ENCODE results near the gene RACK1. TPM values are rescaled to one million over a fixed set of nuclear protein-coding genes. Genes with fewer than 3 reads are reported as not detected.

RACK1 gene
- polyA plus RNA-seq, 1 of the 3 experiments (the other 2 are of a cell fraction): 4,715 TPM

DNA sequence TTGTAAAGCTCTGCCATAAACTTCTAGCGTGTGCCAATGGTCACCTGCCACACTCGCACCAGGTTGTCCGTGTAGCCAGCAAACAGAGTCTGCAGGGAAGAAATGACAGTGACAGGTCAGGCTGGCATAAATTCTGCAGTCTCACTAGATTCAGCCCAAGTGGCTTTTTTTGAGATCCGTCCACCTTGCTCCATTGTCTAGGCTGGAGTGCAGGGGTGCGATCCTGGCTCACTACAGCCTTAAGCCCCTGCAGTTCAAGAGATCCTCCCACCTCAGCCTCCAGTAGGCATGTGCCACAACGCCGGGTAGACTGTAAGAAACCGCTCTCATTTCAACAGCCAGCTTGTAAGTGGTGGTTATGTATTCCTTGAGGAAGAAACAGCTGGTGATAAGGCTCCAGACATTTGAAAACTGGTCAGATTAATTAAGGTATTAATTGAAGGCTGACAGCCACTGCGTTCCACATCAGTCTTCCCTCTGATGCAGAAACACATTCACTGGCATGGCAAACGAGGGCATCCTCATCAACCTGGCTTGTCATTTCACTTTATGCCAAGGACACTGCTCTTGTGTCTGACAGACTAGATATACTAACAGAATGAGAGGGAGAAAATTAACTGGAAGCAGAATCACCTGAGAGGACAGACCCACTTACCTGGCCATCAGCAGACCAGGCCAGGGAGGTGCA, 6.6 kb downstream of the RACK1 start:
- Histone ChIP-seq H4K20me1 (ENCODE audit: insufficient read depth) (peaks cover 63% of the 10 kb centered on the region), H3K9me3 (no peaks in the 10 kb centered on the region), H3K27me3 (ENCODE audit: insufficient read depth) (no peaks in the 10 kb centered on the region), H3F3A (replicated peaks; ENCODE audit: insufficient read depth) (peaks cover 80% of the 10 kb centered on the region), H3K79me2 (ENCODE audit: insufficient read depth) (peaks cover 43% of the 10 kb centered on the region), H3K4me1 (ENCODE audit: control insufficient read depth in 1 of 2, insufficient read depth in 2 of 2, low read depth in 1 of 2, low read length in 1 of 2) (peaks cover 9 to 23% of the 10 kb centered on the region in 2 experiments; a peak in 2 of 4 replicates), H3K9ac (no peak overlapping the region), H3K9me2 (no peaks in the 10 kb centered on the region), H3K4me3 (ENCODE audit: low read depth in 2 of 2, low read length in 1 of 2) (no peak overlapping the region), H3K27ac (ENCODE audit: low read depth in 2 of 2, low read length in 1 of 2) (peak overlapping the region in 1 of 2 experiments; percentile 96; a peak in 1 of 4 replicates), H2AFZ (ENCODE audit: low read depth) (no peak overlapping the region), H3K4me2 (no peak overlapping the region), H3K36me3 (replicated peaks in 1 of 2; ENCODE audit: control insufficient read depth in 1 of 2, insufficient read depth in 2 of 2, low read length in 1 of 2) (peaks cover 70 to 79% of the 10 kb centered on the region in 2 experiments)
- TF ChIP-seq JUND (IDR thresholded peaks at IDR 0.05): no peak
- TF ChIP-seq GABPA (IDR thresholded peaks at IDR 0.05; ENCODE audit: low read depth): no peak
- TF ChIP-seq, protein P1, sequence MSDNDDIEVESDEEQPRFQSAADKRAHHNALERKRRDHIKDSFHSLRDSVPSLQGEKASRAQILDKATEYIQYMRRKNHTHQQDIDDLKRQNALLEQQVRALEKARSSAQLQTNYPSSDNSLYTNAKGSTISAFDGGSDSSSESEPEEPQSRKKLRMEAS (IDR thresholded peaks at IDR 0.05; ENCODE audit: low read depth): no peak
- TF ChIP-seq, protein P2, sequence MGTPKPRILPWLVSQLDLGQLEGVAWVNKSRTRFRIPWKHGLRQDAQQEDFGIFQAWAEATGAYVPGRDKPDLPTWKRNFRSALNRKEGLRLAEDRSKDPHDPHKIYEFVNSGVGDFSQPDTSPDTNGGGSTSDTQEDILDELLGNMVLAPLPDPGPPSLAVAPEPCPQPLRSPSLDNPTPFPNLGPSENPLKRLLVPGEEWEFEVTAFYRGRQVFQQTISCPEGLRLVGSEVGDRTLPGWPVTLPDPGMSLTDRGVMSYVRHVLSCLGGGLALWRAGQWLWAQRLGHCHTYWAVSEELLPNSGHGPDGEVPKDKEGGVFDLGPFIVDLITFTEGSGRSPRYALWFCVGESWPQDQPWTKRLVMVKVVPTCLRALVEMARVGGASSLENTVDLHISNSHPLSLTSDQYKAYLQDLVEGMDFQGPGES (IDR thresholded peaks at IDR 0.05; ENCODE audit: low read depth, low read length): no peak
- TF ChIP-seq, protein P3, sequence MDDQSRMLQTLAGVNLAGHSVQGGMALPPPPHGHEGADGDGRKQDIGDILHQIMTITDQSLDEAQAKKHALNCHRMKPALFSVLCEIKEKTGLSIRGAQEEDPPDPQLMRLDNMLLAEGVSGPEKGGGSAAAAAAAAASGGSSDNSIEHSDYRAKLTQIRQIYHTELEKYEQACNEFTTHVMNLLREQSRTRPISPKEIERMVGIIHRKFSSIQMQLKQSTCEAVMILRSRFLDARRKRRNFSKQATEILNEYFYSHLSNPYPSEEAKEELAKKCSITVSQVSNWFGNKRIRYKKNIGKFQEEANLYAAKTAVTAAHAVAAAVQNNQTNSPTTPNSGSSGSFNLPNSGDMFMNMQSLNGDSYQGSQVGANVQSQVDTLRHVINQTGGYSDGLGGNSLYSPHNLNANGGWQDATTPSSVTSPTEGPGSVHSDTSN (IDR thresholded peaks at IDR 0.05): no peak
- no peak for TF ChIP-seq POLR2AphosphoS5 (IDR thresholded peaks at IDR 0.05; ENCODE audit: low read depth, low read length)
- no peak for TF ChIP-seq CHD2 (IDR thresholded peaks at IDR 0.05; ENCODE audit: low read length, partially characterized antibody)
- no peak for TF ChIP-seq RCOR1 (IDR thresholded peaks at IDR 0.05; ENCODE audit: low read length)
- TF ChIP-seq MXI1 (IDR thresholded peaks at IDR 0.05; ENCODE audit: low read depth, low read length): no peak
- no peak for TF ChIP-seq EZH2phosphoT487 (IDR thresholded peaks at IDR 0.05; ENCODE audit: borderline replicate concordance, low read depth)
- TF ChIP-seq, protein P4, sequence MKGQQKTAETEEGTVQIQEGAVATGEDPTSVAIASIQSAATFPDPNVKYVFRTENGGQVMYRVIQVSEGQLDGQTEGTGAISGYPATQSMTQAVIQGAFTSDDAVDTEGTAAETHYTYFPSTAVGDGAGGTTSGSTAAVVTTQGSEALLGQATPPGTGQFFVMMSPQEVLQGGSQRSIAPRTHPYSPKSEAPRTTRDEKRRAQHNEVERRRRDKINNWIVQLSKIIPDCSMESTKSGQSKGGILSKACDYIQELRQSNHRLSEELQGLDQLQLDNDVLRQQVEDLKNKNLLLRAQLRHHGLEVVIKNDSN (IDR thresholded peaks at IDR 0.05; ENCODE audit: borderline replicate concordance, low read depth): no peak
- no peak for TF ChIP-seq TAF1 (IDR thresholded peaks at IDR 0.05; ENCODE audit: borderline replicate concordance, low read depth, low read length)
- no peak for TF ChIP-seq FOXJ3 (CRISPR knock-in tag; IDR thresholded peaks at IDR 0.05)
- ChIA-PET CTCF (no interaction called here), POLR2A (interaction anchor here (1.1 to 1.3 kb wide), 2 partner anchors 13 to 30 kb away, joined by 3 to 7 read pairs; partner anchors contain the start of gene TRIM41)
- DNase-seq: no peak
- WGBS (ENCODE audit: low lambda C conversion rate): 93% methylated on average over 10 of the region's 10 CpGs

DNA sequence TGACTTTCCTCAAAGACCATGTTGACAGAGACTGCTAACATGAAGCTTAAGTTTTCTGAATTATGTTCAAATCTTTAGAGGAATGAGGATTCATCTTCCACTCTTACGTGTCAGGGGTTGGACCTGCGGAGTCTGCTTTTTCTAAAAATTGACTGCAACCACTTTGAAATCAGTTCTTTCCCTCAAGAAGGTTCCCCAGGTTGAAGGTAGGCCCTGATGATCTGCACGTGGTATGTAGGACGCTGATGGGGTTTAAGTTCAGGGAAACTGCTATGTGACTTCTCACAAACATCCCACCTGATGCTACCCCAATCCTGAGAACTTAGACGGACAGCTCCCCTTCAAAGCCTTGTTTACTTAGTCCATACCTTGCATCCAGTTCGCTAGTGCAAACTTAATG, 7.2 kb downstream of the RACK1 start:
- Histone ChIP-seq H3K4me3 (ENCODE audit: low read depth in 2 of 2, low read length in 1 of 2) (no peak overlapping the region), H3K79me2 (ENCODE audit: insufficient read depth) (peaks cover 37% of the 10 kb centered on the region), H3K27me3 (ENCODE audit: insufficient read depth) (no peaks in the 10 kb centered on the region), H3K9ac (no peak overlapping the region), H3K9me2 (no peaks in the 10 kb centered on the region), H2AFZ (ENCODE audit: low read depth) (no peak overlapping the region), H3F3A (replicated peaks; ENCODE audit: insufficient read depth) (peaks cover 80% of the 10 kb centered on the region), H3K9me3 (no peaks in the 10 kb centered on the region), H3K27ac (ENCODE audit: low read depth in 2 of 2, low read length in 1 of 2) (peak overlapping the region in 1 of 2 experiments; percentile 57; a peak in 1 of 4 replicates), H3K4me2 (no peak overlapping the region), H4K20me1 (ENCODE audit: insufficient read depth) (peaks cover 56% of the 10 kb centered on the region), H3K4me1 (ENCODE audit: control insufficient read depth in 1 of 2, insufficient read depth in 2 of 2, low read depth in 1 of 2, low read length in 1 of 2) (peaks cover 4 to 17% of the 10 kb centered on the region in 2 experiments; a peak in 2 of 4 replicates), H3K36me3 (replicated peaks in 1 of 2; ENCODE audit: control insufficient read depth in 1 of 2, insufficient read depth in 2 of 2, low read length in 1 of 2) (peaks cover 67 to 79% of the 10 kb centered on the region in 2 experiments)
- DNase-seq: no peak
- POLR2A ChIA-PET: interaction anchor here (1.1 to 2.8 kb wide), 3 partner anchors 13 to 29 kb away, joined by 3 to 29 read pairs (median 7); partner anchors contain the start of gene TRIM41
- WGBS (ENCODE audit: low lambda C conversion rate): 79% methylated on average over 6 of the region's 6 CpGs
- CTCF ChIA-PET: no interaction called here
- TF ChIP-seq RCOR1 (IDR thresholded peaks at IDR 0.05; ENCODE audit: low read length): no peak
- TF ChIP-seq CHD2 (IDR thresholded peaks at IDR 0.05; ENCODE audit: low read length, partially characterized antibody): no peak
- no peak for TF ChIP-seq EP300 (IDR thresholded peaks at IDR 0.05; ENCODE audit: borderline replicate concordance in 1 of 2, low read depth in 1 of 2, low read length in 1 of 2)
- no peak for TF ChIP-seq MEF2A (IDR thresholded peaks at IDR 0.05; ENCODE audit: borderline replicate concordance, low read depth)
- TF ChIP-seq, protein P5, sequence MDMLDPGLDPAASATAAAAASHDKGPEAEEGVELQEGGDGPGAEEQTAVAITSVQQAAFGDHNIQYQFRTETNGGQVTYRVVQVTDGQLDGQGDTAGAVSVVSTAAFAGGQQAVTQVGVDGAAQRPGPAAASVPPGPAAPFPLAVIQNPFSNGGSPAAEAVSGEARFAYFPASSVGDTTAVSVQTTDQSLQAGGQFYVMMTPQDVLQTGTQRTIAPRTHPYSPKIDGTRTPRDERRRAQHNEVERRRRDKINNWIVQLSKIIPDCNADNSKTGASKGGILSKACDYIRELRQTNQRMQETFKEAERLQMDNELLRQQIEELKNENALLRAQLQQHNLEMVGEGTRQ (IDR thresholded peaks at IDR 0.05; ENCODE audit: borderline replicate concordance, low read depth, low read length): no peak
- TF ChIP-seq FOXJ3 (CRISPR knock-in tag; IDR thresholded peaks at IDR 0.05): no peak
- TF ChIP-seq, protein P2 (IDR thresholded peaks at IDR 0.05; ENCODE audit: low read depth, low read length): no peak
- TF ChIP-seq, protein P6, sequence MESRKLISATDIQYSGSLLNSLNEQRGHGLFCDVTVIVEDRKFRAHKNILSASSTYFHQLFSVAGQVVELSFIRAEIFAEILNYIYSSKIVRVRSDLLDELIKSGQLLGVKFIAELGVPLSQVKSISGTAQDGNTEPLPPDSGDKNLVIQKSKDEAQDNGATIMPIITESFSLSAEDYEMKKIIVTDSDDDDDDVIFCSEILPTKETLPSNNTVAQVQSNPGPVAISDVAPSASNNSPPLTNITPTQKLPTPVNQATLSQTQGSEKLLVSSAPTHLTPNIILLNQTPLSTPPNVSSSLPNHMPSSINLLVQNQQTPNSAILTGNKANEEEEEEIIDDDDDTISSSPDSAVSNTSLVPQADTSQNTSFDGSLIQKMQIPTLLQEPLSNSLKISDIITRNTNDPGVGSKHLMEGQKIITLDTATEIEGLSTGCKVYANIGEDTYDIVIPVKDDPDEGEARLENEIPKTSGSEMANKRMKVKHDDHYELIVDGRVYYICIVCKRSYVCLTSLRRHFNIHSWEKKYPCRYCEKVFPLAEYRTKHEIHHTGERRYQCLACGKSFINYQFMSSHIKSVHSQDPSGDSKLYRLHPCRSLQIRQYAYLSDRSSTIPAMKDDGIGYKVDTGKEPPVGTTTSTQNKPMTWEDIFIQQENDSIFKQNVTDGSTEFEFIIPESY (IDR thresholded peaks at IDR 0.05; ENCODE audit: borderline replicate concordance, low read depth): no peak
